Stimulated activated CD8-positive, alpha-beta memory T cell treated with anti-CD3 and anti-CD28 coated beads, Interleukin-12 subunit alpha, Interleukin-12 subunit beta, amount 100 ng/mL, for 4 hours (primary cell): ENCODE results near the gene NHEJ1.

Experiments used
- DNase-seq: peaks from one replicate; pipeline ENCODE4 v3.0.0-alpha.2; 2020; ENCODE audit warnings: low read depth

The NHEJ1 gene

GRCh38 chr2:219122202-219122980 is 38.2 kb downstream of the NHEJ1 start:
- no peak for DNase-seq

DNA sequence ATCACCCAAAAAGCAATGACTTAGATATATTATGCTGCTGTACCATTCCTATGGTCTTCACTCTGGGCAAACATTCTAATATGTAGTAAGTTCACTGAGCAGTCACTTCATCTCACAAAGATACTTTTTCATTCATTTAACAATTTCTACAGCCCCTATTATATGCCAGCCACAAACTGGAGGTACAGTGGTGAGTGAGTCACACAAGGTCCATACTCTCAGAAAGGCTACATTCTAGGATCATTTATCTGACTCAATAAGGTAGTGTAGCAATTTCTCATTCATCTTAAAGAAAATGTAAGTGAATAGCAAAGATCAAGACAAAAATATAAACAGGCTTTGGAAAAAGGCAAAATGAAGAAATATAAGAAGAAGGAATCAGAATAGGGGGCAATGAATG is 40.5 kb downstream of the NHEJ1 start:
- DNase-seq = no peak

DNA sequence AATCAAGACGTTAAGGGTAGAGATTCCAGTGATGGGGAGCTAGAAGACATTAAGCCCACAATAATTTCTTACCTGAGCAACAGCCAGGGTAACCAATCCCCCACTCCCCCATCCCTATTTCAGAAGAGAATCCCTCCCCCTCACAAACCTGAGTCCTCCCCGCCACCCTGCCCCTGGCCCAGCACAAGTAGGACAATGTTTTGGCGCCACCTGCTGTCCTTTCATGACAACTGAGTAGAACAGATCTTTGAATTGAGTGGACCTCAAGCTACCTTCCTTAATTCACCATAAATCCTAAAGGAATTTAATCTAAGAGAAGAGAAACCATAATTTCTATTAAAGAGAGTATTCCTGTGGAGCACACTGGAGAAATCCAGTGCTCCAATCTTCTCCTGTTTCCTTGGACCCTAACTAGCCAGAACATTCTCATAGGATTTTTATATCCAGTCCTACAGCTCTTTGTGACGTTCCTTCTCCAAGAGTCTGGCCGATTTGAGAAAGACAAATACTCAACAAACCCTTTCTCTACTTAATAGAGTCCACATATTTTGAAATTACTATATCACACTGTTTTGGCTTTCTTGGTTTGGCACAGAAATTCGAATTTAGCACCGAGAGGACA is 41.1 kb downstream of the NHEJ1 start:
- DNase-seq = no peak

GRCh38 chr2:219118504-219118903 is 42.1 kb downstream of the NHEJ1 start:
- DNase-seq = no peak

GRCh38 chr2:219116776-219117646 is 43.6 kb downstream of the NHEJ1 start:
- DNase-seq = no peak

- no peak for DNase-seq
These were observed 47.8 kb downstream of the NHEJ1 start for GRCh38 chr2:219112651-219113338.

- DNase-seq = no peak
These were observed 48.6 kb downstream of the NHEJ1 start for GRCh38 chr2:219112062-219112406.

DNA sequence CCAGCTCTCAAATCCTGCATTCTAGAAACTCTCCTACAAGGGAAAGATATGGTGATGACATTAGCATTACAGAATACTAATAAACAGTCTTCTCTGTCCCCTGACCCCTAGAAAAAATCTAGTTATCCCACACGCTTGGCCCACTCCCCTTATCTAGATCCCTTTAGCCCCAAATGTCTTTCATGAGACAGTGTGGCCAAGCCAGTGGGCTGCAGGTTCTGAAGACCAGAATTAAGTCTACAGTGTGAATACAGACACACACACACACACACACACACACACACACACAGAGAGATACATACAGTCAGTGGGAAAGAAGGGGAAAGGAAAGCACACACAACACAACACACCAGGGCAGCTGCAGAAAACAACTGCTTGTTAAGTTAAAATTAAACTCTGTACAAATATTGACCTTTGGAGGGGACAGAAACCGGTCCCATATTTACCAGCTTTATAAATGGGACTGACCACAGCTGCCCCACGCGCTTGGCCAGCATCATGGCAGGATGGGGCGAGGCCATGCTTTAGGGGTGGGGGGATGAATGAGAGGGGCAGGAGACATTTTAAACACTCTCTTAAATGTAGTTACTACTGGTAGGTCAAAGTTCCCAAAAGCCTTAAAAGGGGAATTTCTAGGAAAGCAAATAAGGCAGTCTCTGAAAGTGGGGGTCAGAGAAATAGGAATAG is 49.1 kb downstream of the NHEJ1 start:
- no peak for DNase-seq

DNA sequence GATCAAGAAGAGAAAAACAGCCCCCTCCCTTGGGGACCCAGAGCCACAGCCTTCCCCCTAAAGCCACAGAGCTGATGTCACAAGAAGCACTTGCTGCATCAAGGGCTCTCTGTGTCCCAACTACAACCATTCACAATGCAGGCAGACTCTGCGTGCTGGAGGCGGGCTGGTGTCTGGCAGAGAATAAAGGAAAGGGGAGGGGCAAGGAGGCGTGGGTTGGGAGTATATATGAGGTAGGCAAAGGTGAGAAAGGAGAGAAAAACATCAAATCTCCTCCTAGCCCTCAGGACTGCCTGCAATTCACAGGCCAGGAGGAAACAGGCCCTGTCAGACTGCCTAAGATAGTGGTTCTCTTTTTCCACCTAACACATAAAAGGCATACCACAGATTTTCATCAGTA is 51.1 kb downstream of the NHEJ1 start:
- peak; percentile 15 for DNase-seq

DNA sequence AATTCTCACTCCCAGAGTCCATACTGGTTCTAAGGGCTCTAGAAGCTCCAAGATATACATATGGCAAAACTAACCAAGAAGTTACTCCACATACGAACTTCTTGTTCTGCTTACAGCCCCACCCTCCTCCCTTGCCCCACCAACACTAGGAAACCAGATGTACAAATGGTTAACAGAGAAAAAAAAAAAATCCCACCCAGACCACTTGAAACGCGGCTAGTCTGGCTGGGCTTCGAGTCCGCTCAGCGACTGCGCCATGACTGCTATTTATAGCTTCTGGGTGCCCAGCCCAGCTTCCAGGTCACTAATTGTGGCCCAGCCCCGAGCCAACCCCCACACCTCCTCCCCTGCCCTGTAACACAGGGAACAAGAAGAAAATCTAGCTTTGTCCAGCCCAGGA is 52.9 kb downstream of the NHEJ1 start:
- DNase-seq = no peak

DNA sequence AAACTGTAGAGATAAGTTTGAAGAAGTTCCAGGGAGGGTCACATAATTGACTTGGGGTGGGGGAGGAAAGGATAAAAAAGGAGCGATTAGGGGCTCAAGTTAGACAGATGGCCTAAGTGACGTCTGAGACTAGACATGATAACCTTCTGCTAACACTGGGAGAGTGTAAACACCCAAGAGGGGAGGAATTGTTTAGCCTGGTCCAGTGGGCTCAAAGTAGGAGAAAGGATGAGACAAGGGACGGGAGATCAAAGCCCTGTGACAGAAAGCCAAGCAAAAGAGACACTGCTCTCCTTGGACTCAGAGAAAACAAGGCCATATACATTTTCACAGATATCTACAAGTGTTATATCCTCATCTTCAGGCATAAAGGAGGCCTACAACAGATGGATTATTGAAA is 54.4 kb downstream of the NHEJ1 start:
- no peak for DNase-seq

DNA sequence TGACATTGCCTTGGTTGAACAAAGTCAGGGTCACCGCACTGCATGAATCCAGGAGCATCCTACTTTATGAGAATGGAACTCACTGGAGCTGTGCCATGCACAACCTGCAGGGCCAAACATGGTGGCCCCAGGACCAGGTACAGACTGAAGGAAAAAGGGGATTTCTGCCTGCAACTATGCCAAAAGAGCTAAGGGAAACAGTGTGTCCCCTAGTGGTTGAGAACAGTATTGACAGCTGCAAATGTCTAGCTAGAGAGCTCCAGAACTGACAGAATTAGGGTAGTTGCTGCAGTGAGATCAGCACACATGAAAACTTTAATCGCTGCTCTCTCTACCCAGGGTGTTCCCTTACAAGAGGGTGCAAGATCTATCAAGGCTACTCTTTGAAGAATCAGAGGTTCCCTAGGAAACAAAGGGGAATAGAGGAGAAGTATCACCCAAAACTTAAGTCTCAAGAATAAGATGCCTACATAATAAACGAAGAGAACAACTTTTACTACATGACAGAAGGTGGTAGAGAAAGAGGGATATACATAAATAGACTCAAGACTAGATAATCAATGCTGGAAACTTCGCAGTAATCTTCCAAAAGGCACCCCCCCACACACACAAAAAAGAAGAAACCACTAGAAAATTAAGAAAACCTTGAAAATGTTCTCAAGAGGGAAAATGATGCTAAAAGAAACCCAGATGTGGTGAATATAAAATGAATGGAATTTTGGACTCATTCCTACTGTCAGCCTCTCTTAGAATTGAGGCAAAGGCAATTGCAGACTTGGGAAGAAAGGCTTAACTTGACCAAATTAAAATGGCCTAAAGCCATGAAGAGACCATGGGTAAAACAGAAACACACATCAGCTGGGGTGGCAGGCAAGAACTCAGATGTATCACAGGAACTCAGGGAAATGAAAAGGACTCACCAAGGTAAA is 56.2 kb downstream of the NHEJ1 start:
- DNase-seq = no peak

- DNase-seq = no peak
These were observed 61.3 kb downstream of the NHEJ1 start for GRCh38 chr2:219099329-219099728.

DNA sequence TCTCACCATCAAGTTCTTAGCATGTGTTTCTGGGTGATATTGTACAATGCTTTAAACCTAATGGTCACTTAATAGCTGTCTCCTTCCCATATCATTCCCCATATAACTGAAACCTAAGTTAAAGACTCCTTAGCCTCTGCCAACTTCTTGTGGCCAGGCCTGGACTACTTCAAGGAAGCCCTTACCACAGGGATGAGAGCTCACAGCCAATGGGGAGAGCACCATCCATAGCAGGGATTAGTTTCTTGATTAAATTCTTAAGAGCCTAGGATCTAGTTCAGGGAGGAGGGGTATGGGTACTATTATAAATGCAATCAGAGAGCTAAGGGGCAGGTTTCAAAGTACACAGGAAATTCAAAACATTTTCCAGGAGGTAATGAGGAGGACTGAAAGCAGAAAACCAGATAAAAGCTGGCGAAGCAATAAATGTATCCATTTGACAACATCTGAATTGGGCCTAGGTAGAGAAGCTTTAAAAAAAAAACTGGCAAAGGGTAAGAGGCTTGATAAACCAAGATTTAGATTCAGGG is 65.1 kb downstream of the NHEJ1 start:
- DNase-seq = no peak

DNA sequence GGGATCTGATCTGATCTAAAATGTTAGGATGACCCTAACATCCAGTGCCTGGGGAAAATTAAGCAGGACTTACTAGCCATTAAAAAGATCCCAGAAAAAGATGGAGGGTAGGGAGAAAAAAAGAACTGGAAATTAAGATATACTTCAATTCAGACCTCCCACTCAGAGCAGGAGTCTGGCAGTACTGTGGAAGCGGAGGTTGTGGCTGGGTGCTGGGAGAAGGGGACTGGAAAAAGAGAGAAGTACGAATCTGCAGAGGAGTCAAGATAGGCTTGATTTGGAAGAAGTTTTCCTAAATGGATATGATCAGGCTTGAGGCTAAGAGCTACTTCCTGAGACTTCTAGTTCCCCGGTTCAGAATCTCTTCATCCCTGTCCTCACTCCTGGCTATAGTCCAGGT is 66.4 kb downstream of the NHEJ1 start:
- DNase-seq = no peak

GRCh38 chr2:219090436-219091299 is 69.9 kb downstream of the NHEJ1 start:
- no peak for DNase-seq

DNA sequence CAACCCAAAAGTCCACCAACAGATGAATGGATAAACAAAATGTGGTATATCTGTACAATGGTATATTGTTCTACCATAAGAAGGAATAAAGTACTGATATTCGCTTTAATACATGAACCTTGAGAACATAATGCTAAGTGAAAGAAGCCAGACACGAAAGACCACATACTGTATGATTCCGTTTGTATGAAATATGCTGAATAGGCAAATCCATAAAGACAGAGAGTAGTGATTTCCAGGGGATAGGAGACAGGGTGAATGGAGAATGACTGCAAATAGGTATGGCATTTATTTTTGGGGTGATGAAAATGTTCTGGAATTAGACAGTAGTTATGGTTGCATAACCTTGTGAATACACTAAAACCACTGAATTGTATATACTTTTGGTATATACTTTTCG is 71.3 kb downstream of the NHEJ1 start:
- DNase-seq = no peak

GRCh38 chr2:219087848-219088247 is 72.8 kb downstream of the NHEJ1 start:
- no peak for DNase-seq

GRCh38 chr2:219087361-219087760 is 73.3 kb downstream of the NHEJ1 start:
- DNase-seq = no peak
